Fibroblast of lung (primary cell): ENCODE data around the gene MNAT1.

Experiments
- CTCF ChIP-seq, 2 donors: IDR thresholded peaks in 1 of 2; conservative IDR thresholded peaks in 1 of 2; 1 replicate in 1 of 2; 2 replicates in 1 of 2; pipeline ENCODE4 v1.5.1; 2011 to 2012; ENCODE audit warnings: low read length in 2 of 2, control low read depth in 1 of 2, inconsistent platforms in 1 of 2, low read depth in 1 of 2, mild to moderate bottlenecking in 1 of 2
- EZH2 ChIP-seq: IDR thresholded peaks from 2 replicates; pipeline ENCODE4 v1.5.1; 2012; ENCODE audit warnings: low read length, control low read depth, mild to moderate bottlenecking; ENCODE audit errors: missing control alignments

- TF ChIP-seq CTCF (conservative IDR thresholded peaks at IDR 0.05 in 1 of 2, IDR thresholded peaks at IDR 0.05 in 1 of 2; ENCODE audit: low read depth in 1 of 2, low read length in 2 of 2): no peak
- no peak for TF ChIP-seq EZH2
These were observed 249.6 kb downstream of the MNAT1 start for GRCh38 chr14:60984196-60984595.
